DOHH2 (cell line): ENCODE results near the gene POLR3A.

Experiments
- EZH2phosphoT487 ChIP-seq: fragments of 200-600 bp; sonication (generic); IDR thresholded peaks from 2 replicates; pipeline ENCODE4 v1.6.1; 2017; ENCODE audit warnings: borderline replicate concordance, mild to moderate bottlenecking, antibody characterized with exemption, low read length, moderate library complexity, mixed read lengths
- TF ChIP-seq, protein P1 (sequence below): fragments of 200-600 bp; sonication (generic); IDR thresholded peaks from one replicate; pipeline ENCODE4 v1.5.1; 2014; ENCODE audit warnings: antibody characterized with exemption, mild to moderate bottlenecking, low read depth, low read length; ENCODE audit not compliant: poor library complexity, severe bottlenecking

DNA sequence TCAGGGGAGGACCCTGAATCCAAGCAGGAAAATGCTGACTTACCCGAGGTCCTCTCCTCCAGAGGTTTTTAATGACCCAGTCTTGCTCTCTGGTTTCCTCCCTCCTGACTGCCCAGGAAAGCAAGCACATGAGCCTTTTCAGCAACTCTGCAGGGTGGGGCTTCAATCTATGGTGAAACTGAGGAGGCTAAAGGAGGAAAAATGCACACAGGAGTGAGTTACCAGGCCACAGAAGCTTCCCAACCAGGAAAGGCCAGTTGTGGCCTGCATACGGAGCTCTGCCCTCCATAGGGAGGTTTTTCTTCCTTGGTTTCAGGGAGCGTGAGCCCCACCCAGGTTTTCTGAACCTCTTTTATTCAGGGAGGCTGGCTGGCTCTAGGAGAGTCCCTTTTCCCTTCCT, 88.7 kb downstream of the POLR3A start:
- TF ChIP-seq EZH2phosphoT487 = no peak
- TF ChIP-seq, protein P1, sequence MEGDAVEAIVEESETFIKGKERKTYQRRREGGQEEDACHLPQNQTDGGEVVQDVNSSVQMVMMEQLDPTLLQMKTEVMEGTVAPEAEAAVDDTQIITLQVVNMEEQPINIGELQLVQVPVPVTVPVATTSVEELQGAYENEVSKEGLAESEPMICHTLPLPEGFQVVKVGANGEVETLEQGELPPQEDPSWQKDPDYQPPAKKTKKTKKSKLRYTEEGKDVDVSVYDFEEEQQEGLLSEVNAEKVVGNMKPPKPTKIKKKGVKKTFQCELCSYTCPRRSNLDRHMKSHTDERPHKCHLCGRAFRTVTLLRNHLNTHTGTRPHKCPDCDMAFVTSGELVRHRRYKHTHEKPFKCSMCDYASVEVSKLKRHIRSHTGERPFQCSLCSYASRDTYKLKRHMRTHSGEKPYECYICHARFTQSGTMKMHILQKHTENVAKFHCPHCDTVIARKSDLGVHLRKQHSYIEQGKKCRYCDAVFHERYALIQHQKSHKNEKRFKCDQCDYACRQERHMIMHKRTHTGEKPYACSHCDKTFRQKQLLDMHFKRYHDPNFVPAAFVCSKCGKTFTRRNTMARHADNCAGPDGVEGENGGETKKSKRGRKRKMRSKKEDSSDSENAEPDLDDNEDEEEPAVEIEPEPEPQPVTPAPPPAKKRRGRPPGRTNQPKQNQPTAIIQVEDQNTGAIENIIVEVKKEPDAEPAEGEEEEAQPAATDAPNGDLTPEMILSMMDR = no peak
